GM19438 (cell line): ENCODE data around the gene ZNF280C.
A peak's percentile ranks its signal among the peaks of the same experiment; 100 is the strongest.
"Not testable (repeated sequence)": the region's sequence is repeated elsewhere in the genome, so short reads cannot be mapped to it uniquely, and the experiment has no call there.

Experiments
- ATAC-seq: cut with Tn5 transposase; IDR thresholded peaks from one replicate; pipeline ENCODE4 v1.9.1; 2021; ENCODE audit warnings: low read depth; ENCODE audit not compliant: unreplicated experiment

ZNF280C gene

GRCh38 chrX:130268449-130269170 lies at the start of gene ZNF280C:
ZNF280C (minus strand) TSS chrX:130268899; CDS start chrX:130260449, 8,450 bp downstream.
- peak; percentile 93 for ATAC-seq

- no peak for ATAC-seq
Observed at GRCh38 chrX:130304587-130305368, 36.1 kb upstream of the ZNF280C start.

- ATAC-seq, result no peak
Observed at GRCh38 chrX:130301977-130302376, 33.3 kb upstream of the ZNF280C start.

- no peak for ATAC-seq
Observed at GRCh38 chrX:130301405-130301804, 32.7 kb upstream of the ZNF280C start.

GRCh38 chrX:130300010-130300282 lies 31.2 kb upstream of the ZNF280C start:
- ATAC-seq, result no peak

- ATAC-seq, result no peak
Observed at GRCh38 chrX:130299279-130300009, 30.7 kb upstream of the ZNF280C start.

- no peak for ATAC-seq
Observed at GRCh38 chrX:130296743-130297142, 28.0 kb upstream of the ZNF280C start.

- no peak for ATAC-seq
Observed at GRCh38 chrX:130296297-130296678, 27.6 kb upstream of the ZNF280C start.

- no peak for ATAC-seq
Observed at GRCh38 chrX:130295519-130296296, 27.0 kb upstream of the ZNF280C start.

GRCh38 chrX:130287071-130287770 lies 18.5 kb upstream of the ZNF280C start:
- ATAC-seq, result no peak

- ATAC-seq, result no peak
Observed at GRCh38 chrX:130285710-130286109, 17.0 kb upstream of the ZNF280C start.

- no peak for ATAC-seq
Observed at GRCh38 chrX:130285069-130285620, 16.4 kb upstream of the ZNF280C start.

GRCh38 chrX:130282151-130282550 lies 13.5 kb upstream of the ZNF280C start:
- ATAC-seq, result no peak

- no peak for ATAC-seq
Observed at GRCh38 chrX:130280901-130281300, 12.2 kb upstream of the ZNF280C start.

GRCh38 chrX:130272253-130272652 lies 3.6 kb upstream of the ZNF280C start:
- not testable (repeated sequence) for ATAC-seq

GRCh38 chrX:130269391-130269790 lies 692 bp upstream of the ZNF280C start:
- ATAC-seq, result not testable (repeated sequence)

- ATAC-seq, result peak; percentile 8
Observed at GRCh38 chrX:130267956-130268448, 697 bp downstream of the ZNF280C start.

- no peak for ATAC-seq
Observed at GRCh38 chrX:130264573-130264972, 4.1 kb downstream of the ZNF280C start.

- ATAC-seq, result no peak
Observed at GRCh38 chrX:130263016-130263415, 5.7 kb downstream of the ZNF280C start.

- ATAC-seq, result no peak
Observed at GRCh38 chrX:130262231-130262630, 6.5 kb downstream of the ZNF280C start.
